HepG2 (cell line): ENCODE data around the gene SKIC2. TPM values are rescaled to one million over a fixed set of nuclear protein-coding genes. Genes with fewer than 3 reads are reported as not detected.

Experiments
- AGO2 ChIP-seq: fragments of 200-400 bp; formaldehyde crosslinking; optimal IDR thresholded peaks from 2 replicates; pipeline ENCODE3; 2017; ENCODE audit warnings: mild to moderate bottlenecking, low read depth, low read length, moderate library complexity
- AHR ChIP-seq: IDR thresholded peaks from 2 replicates; pipeline ENCODE4 v1.6.1; 2018; ENCODE audit warnings: missing genetic modification reagents, missing compliant biosample characterization
- AKAP8 ChIP-seq: sonication (generic); formaldehyde crosslinking; IDR thresholded peaks from 2 replicates; pipeline ENCODE4 v1.5.1; 2020; ENCODE audit warnings: mild to moderate bottlenecking, missing genetic modification reagents
- HBP1 ChIP-seq: IDR thresholded peaks from 2 replicates; pipeline ENCODE4 v1.6.1; 2016; ENCODE audit warnings: low read depth, control low read depth
- HDAC2 ChIP-seq: sonication (generic); formaldehyde crosslinking; IDR thresholded peaks from 2 replicates; pipeline ENCODE4 v1.4.0; 2020; ENCODE audit warnings: missing genetic modification reagents
- HDAC6 ChIP-seq: fragments of 200-600 bp; sonication (generic); IDR thresholded peaks from 2 replicates; pipeline ENCODE4 v1.7.0; 2017; ENCODE audit warnings: mild to moderate bottlenecking, antibody characterized with exemption, low read length, low read depth
- HNRNPL ChIP-seq: fragments of 200-400 bp; formaldehyde crosslinking; IDR thresholded peaks from 2 replicates; pipeline ENCODE4 v1.6.1; 2017; ENCODE audit warnings: mild to moderate bottlenecking, low read depth, low read length
- HOXA9 ChIP-seq: sonication (generic); formaldehyde crosslinking; IDR thresholded peaks from 2 replicates; pipeline ENCODE4 v1.8.1; 2022; ENCODE audit warnings: missing genetic modification reagents, mild to moderate bottlenecking, moderate library complexity, borderline replicate concordance
- KDM4B ChIP-seq: sonication (generic); formaldehyde crosslinking; IDR thresholded peaks from 2 replicates; pipeline ENCODE4 v1.4.0; 2020; ENCODE audit warnings: missing genetic modification reagents
- MZF1 ChIP-seq: sonication (generic); formaldehyde crosslinking; IDR thresholded peaks from 2 replicates; pipeline ENCODE4 v1.8.1; 2023; ENCODE audit warnings: mild to moderate bottlenecking, missing genetic modification reagents, borderline replicate concordance
- NR0B2 ChIP-seq: sonication (generic); formaldehyde crosslinking; IDR thresholded peaks from 2 replicates; pipeline ENCODE4 v1.4.0; 2020; ENCODE audit warnings: mild to moderate bottlenecking, missing genetic modification reagents
- RARA ChIP-seq: IDR thresholded peaks from 2 replicates; pipeline ENCODE4 v1.6.1; 2016; ENCODE audit warnings: missing genetic modification reagents, missing compliant biosample characterization
- SAFB2 ChIP-seq: sonication (generic); formaldehyde crosslinking; IDR thresholded peaks from 2 replicates; pipeline ENCODE4 v1.5.1; 2020; ENCODE audit warnings: missing genetic modification reagents, low read depth, mild to moderate bottlenecking, borderline replicate concordance
- SOX5 ChIP-seq: IDR thresholded peaks from 2 replicates; pipeline ENCODE4 v1.6.1; 2016; ENCODE audit warnings: borderline replicate concordance
- SYNCRIP ChIP-seq: fragments of 200-400 bp; formaldehyde crosslinking; IDR thresholded peaks from 2 replicates; pipeline ENCODE4 v1.6.1; 2018; ENCODE audit warnings: mild to moderate bottlenecking, low read depth, low read length; ENCODE audit not compliant: insufficient read depth
- ZNF121 ChIP-seq: sonication (generic); formaldehyde crosslinking; IDR thresholded peaks from 2 replicates; pipeline ENCODE4 v1.5.0; 2020; ENCODE audit warnings: mild to moderate bottlenecking, missing genetic modification reagents
- ZNF274 ChIP-seq: sonication (generic); formaldehyde crosslinking; IDR thresholded peaks from 2 replicates; pipeline ENCODE4 v1.5.1; 2020; ENCODE audit warnings: mild to moderate bottlenecking, missing genetic modification reagents
- ZNF678 ChIP-seq: sonication (generic); formaldehyde crosslinking; IDR thresholded peaks from 2 replicates; pipeline ENCODE4 v1.4.0; 2020; ENCODE audit warnings: mild to moderate bottlenecking, missing genetic modification reagents
- ZNF768 ChIP-seq: sonication (generic); formaldehyde crosslinking; IDR thresholded peaks from 2 replicates; pipeline ENCODE4 v1.4.0; 2020; ENCODE audit warnings: missing genetic modification reagents
- ZNF782 ChIP-seq: sonication (generic); formaldehyde crosslinking; IDR thresholded peaks from 2 replicates; pipeline ENCODE4 v1.4.0; 2020; ENCODE audit warnings: missing genetic modification reagents, mild to moderate bottlenecking, borderline replicate concordance
- ZNF792 ChIP-seq: IDR thresholded peaks from 2 replicates; pipeline ENCODE4 v1.6.1; 2016
- polyA plus RNA-seq, 8 experiments: library from polyadenylated mRNA; depleted of rRNA in 3 of 8; stranded (reverse) in 7 of 8; unstranded in 1 of 8; fragments of >200 nt; fragmentation: Illumina TruSeq in 4 of 8; extraction: Trizol in 4 of 8; gene quantifications; 2 replicates each; pipeline versions ENCODE4 v1.2.1 to v1.2.3, GENCODE V29; 2011 to 2016; ENCODE audit warnings: low read depth in 4 of 8, missing spikeins in 1 of 8, mixed read lengths in 1 of 8; ENCODE audit not compliant: insufficient read depth in 1 of 8
- total RNA-seq, 5 experiments: library from RNA; depleted of rRNA; stranded (reverse); fragments of >200 nt; fragmentation: Illumina TruSeq; extraction: Trizol; gene quantifications; 2 replicates each; pipeline ENCODE4 v1.2.3, GENCODE V29; 2016; ENCODE audit warnings: low read depth in 1 of 5
- TF ChIP-seq, protein P1 (sequence below), 2 experiments: IDR thresholded peaks; 2 replicates each; pipeline ENCODE4 v1.6.1; 2011 to 2012; ENCODE audit warnings: low read length in 2 of 2, borderline replicate concordance in 1 of 2, low read depth in 1 of 2, mild to moderate bottlenecking in 1 of 2, moderate library complexity in 1 of 2
- TF ChIP-seq, protein P2 (sequence below): sonication (generic); formaldehyde crosslinking; IDR thresholded peaks from 2 replicates; pipeline ENCODE4 v1.8.1; 2022; ENCODE audit warnings: mild to moderate bottlenecking, missing genetic modification reagents

The SKIC2 gene
- total and polyA plus RNA-seq, 2 of the 13 experiments (the other 11 are each of a cell fraction or from before 2014, with no cell fraction given), result 67.1 to 68.4 TPM

- TF ChIP-seq ZNF768 (CRISPR knock-in tag) (peak; percentile 21; the same call in 1 of the 2 replicates), NR0B2 (CRISPR knock-in tag) (no peak), ZNF792 (CRISPR knock-in tag) (no peak), KDM4B (no peak), HOXA9 (CRISPR knock-in tag) (no peak), RARA (CRISPR knock-in tag) (no peak), HNRNPL (no peak), HDAC2 (CRISPR knock-in tag) (no peak), HDAC6 (no peak), ZNF274 (CRISPR knock-in tag) (peak; percentile 56; the same call in 1 of the 2 replicates), AHR (CRISPR knock-in tag) (peak; percentile 24), SAFB2 (0 out of 2 replicates have a peak, but pooled peaks have one; percentile 30), HBP1 (no peak), AKAP8 (no peak), MZF1 (CRISPR knock-in tag) (no peak), SOX5 (CRISPR knock-in tag) (no peak), ZNF678 (CRISPR knock-in tag) (peak; percentile 12; the same call in 1 of the 2 replicates), AGO2 (peak; percentile 30), ZNF121 (CRISPR knock-in tag) (no peak), SYNCRIP (no peak), ZNF782 (CRISPR knock-in tag) (0 out of 2 replicates have a peak, but pooled peaks have one; percentile 49)
- TF ChIP-seq, protein P1, sequence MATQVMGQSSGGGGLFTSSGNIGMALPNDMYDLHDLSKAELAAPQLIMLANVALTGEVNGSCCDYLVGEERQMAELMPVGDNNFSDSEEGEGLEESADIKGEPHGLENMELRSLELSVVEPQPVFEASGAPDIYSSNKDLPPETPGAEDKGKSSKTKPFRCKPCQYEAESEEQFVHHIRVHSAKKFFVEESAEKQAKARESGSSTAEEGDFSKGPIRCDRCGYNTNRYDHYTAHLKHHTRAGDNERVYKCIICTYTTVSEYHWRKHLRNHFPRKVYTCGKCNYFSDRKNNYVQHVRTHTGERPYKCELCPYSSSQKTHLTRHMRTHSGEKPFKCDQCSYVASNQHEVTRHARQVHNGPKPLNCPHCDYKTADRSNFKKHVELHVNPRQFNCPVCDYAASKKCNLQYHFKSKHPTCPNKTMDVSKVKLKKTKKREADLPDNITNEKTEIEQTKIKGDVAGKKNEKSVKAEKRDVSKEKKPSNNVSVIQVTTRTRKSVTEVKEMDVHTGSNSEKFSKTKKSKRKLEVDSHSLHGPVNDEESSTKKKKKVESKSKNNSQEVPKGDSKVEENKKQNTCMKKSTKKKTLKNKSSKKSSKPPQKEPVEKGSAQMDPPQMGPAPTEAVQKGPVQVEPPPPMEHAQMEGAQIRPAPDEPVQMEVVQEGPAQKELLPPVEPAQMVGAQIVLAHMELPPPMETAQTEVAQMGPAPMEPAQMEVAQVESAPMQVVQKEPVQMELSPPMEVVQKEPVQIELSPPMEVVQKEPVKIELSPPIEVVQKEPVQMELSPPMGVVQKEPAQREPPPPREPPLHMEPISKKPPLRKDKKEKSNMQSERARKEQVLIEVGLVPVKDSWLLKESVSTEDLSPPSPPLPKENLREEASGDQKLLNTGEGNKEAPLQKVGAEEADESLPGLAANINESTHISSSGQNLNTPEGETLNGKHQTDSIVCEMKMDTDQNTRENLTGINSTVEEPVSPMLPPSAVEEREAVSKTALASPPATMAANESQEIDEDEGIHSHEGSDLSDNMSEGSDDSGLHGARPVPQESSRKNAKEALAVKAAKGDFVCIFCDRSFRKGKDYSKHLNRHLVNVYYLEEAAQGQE (IDR thresholded peaks at IDR 0.05; ENCODE audit: borderline replicate concordance in 1 of 2, low read depth in 1 of 2, low read length in 2 of 2), result no peak
- TF ChIP-seq, protein P2, sequence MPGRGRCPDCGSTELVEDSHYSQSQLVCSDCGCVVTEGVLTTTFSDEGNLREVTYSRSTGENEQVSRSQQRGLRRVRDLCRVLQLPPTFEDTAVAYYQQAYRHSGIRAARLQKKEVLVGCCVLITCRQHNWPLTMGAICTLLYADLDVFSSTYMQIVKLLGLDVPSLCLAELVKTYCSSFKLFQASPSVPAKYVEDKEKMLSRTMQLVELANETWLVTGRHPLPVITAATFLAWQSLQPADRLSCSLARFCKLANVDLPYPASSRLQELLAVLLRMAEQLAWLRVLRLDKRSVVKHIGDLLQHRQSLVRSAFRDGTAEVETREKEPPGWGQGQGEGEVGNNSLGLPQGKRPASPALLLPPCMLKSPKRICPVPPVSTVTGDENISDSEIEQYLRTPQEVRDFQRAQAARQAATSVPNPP, result no peak
These were observed 30.9 kb upstream of the SKIC2 start (continued) for GRCh38 chr6:31927863-31928671.
